Heart left ventricle (tissue), 16 donors: ENCODE data around the gene OGFR. TPM values are rescaled to one million over a fixed set of nuclear protein-coding genes. Genes with fewer than 3 reads are reported as not detected.

Source experiments
- ATAC-seq, 4 donors: fragments of 200-7000 bp; cut with Tn5 transposase; one replicate each; pipeline ENCODE4 v1.9.1; 2020 to 2022; ENCODE audit warnings: moderate library complexity in 4 of 4, mild to moderate bottlenecking in 3 of 4, moderate number of reproducible peaks in 1 of 4
- DNase-seq, 5 donors: peaks; one replicate each; pipeline ENCODE4 v3.0.0-alpha.2; 2020
- H3K27ac ChIP-seq, 12 donors: fragments of 200-600 bp; sonication (generic) in 4 of 12; one replicate each; pipeline versions ENCODE4 v1.5.0 to v1.8.0; 2016 to 2022; ENCODE audit warnings: mild to moderate bottlenecking in 2 of 12
- H3K27me3 ChIP-seq, 9 donors: fragments of 200-600 bp; sonication (generic) in 2 of 9; one replicate each; pipeline versions ENCODE4 v1.5.1 to v1.8.0; 2016 to 2022; ENCODE audit warnings: mild to moderate bottlenecking in 3 of 9
- H3K36me3 ChIP-seq, 9 donors: fragments of 200-600 bp; sonication (generic) in 2 of 9; one replicate each; pipeline versions ENCODE4 v1.5.0 to v1.8.0; 2018 to 2022; ENCODE audit warnings: mild to moderate bottlenecking in 2 of 9
- H3K4me1 ChIP-seq, 12 donors: fragments of 200-600 bp; sonication (generic) in 4 of 12; one replicate each; pipeline versions ENCODE4 v1.5.0 to v1.8.0; 2016 to 2022; ENCODE audit warnings: mild to moderate bottlenecking in 3 of 12
- H3K4me3 ChIP-seq, 12 donors: fragments of 200-600 bp; sonication (generic) in 4 of 12; one replicate each; pipeline versions ENCODE4 v1.5.0 to v1.8.0; 2017 to 2022; ENCODE audit warnings: mild to moderate bottlenecking in 9 of 12, moderate library complexity in 4 of 12
- H3K9me3 ChIP-seq, 12 donors: fragments of 200-600 bp; sonication (generic) in 4 of 12; one replicate each; pipeline versions ENCODE4 v1.5.0 to v1.8.0; 2016 to 2022; ENCODE audit warnings: mild to moderate bottlenecking in 1 of 12
- CTCF ChIP-seq, 12 donors: fragments of 200-600 bp; sonication (generic) in 4 of 12; IDR thresholded peaks; one replicate each; pipeline versions ENCODE4 v1.5.0 to v1.8.0; 2018 to 2022; ENCODE audit warnings: antibody characterized with exemption in 12 of 12, mild to moderate bottlenecking in 5 of 12
- POLR2A ChIP-seq, 2 donors: fragments of 450-650 bp; IDR thresholded peaks; one replicate each; pipeline ENCODE4 v1.6.1; 2017; ENCODE audit warnings: antibody characterized with exemption in 2 of 2, mild to moderate bottlenecking in 2 of 2, moderate library complexity in 2 of 2
- WGBS, 4 donors: extraction: QIAGEN DNeasy Blood & Tissue Kit in 2 of 4; methylation state at CpG; one replicate each; pipeline versions ENCODE4 v1.1.5 to v1.1.7; 2013 to 2018; 5-methylcytosine and 5-hydroxymethylcytosine counted together
- intact Hi-C, 10 donors: fragments of 100-400 bp; cut with DNase I; formaldehyde crosslinking; loops; one replicate each; pipeline versions ENCODE4 v1.11.1 to v1.14.2; 2022
- polyA plus RNA-seq, 2 donors: library from polyadenylated mRNA; stranded (reverse); fragments of 200-250 nt; gene quantifications; one replicate each; pipeline ENCODE4 v1.2.3, GENCODE V29; 2013
- total RNA-seq, 9 donors: library from RNA; depleted of rRNA in 2 of 9; stranded (reverse); fragments of >200 nt in 2 of 9; fragmentation: NEBNext Ultra II Directional in 3 of 9; extraction: Animal tissue kit (Norgen Biotek cat#: 25700) in 3 of 9; gene quantifications; one replicate each; pipeline versions ENCODE4 v1.1.0 to v1.2.4, GENCODE V29; 2016 to 2023
- donor health status: ischemic (EF 13 %, LVEDD 7.1; RV severe dilation, severe dysfunction).
- donor health status: healthy with polysubstance abuse.
- donor health status: DM: no; HTN: yes; CAD: no.
- donor health status: DM: no; HTN: no; CAD: no.
- donor health status: ischemic (EF 25% LVEDD 6.9; RV normal size, moderate dysfunction).
- donor health status: ischemic (EF 25% LVEDD 5.7; RV mildly dilated, moderate dysfunction).
- donor health status: healthy.
- donor health status: DM: yes; HTN: yes; CAD: no.
- donor health status: ischemic (EF 35%, LVEDD 5.7; RV mildly dilated, moderate dysfunction).
- donor health status: nonischemic (EF 11% LVEDD 7.7; RV severe dilation, severe dysfunction).
- donor health status: DM: yes; HTN: yes; CAD: no.
- donor health status: PGD.
- donor health status: ischemic (EF 29% LVEDD 5.4; RV normal size, mild dysfunction).
- donor health status: nonischemic (EF 23%, LVEDD 6.1; RV moderate dilation, normal function).

OGFR gene
- total and polyA plus RNA-seq, 11 donors, result 14.9 to 46.9 (median 21.2) TPM

DNA sequence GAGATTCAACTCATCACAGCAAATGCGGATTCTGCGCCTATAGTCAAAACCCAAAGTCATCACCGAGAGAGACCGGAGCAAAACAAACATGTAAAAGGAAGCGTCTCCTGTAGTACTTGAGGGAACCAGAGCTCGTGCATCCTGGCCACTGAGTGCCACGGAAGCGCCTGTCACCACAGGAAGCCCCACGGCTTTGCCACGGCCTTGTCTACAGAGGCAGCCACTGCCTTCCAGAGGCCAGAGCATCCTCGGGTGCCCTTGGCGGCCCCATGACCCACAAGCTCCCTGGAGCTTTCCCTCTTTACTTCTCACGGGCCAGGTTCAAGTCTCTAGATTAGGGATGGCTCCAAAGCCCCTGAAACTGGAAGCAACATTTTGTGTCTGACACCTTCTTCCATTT, 49.5 kb downstream of the OGFR start:
- Histone ChIP-seq H3K4me3 (no peak overlapping the region), H3K9me3 (no peaks in the 10 kb centered on the region), H3K4me1 (peaks cover 0 to under 1% (median 0%) of the 10 kb centered on the region in 12 donors), H3K27ac (no peak overlapping the region), H3K36me3 (peaks cover 0 to 53% (median 36%) of the 10 kb centered on the region in 9 donors), H3K27me3 (no peaks in the 10 kb centered on the region)
- DNase-seq (no peak), ATAC-seq (no peak)
- no peak for TF ChIP-seq POLR2A (IDR thresholded peaks at IDR 0.05)
- TF ChIP-seq CTCF (IDR thresholded peaks at IDR 0.05), result no peak
- intact Hi-C loops, result no loop called here
- 95 to 98% (median 96%) methylated on average over 12 to 13 of the region's 13 CpGs for WGBS, 4 donors

DNA sequence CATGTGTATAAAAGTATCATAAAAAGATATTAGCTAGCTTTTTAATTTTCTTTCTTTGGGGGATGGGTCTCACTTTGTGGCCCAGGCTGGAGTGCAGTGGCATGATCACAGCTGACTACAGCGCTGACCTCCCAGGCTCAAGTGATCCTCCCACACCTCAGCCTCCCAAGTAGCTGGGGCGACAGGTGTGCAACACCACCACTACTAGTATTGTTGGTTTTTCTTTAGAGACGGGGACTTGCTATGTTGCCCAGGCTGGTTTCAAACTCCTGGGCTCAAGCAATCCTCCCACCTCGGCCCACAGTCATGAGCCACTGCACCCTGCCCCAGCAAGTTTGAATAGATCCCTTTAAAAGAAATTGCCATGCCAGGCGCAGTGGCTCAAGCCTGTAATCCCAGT, 50.5 kb downstream of the OGFR start:
- intact Hi-C loops, result no loop called here
- TF ChIP-seq POLR2A (IDR thresholded peaks at IDR 0.05) (no peak), CTCF (IDR thresholded peaks at IDR 0.05) (no peak)

GRCh38 chr20:62856931-62857619, 52.4 kb downstream of the OGFR start:
- H3K4me3 ChIP-seq, result no peak overlapping the region
- intact Hi-C loops, result no loop called here
- no peaks in the 10 kb centered on the region for H3K9me3 ChIP-seq
- peaks cover 0 to 18% (median 11%) of the 10 kb centered on the region in 12 donors for H3K4me1 ChIP-seq
- TF ChIP-seq CTCF (IDR thresholded peaks at IDR 0.05), result no peak
- no peak for TF ChIP-seq POLR2A (IDR thresholded peaks at IDR 0.05)
- no peak overlapping the region for H3K27ac ChIP-seq
- H3K27me3 ChIP-seq, result no peaks in the 10 kb centered on the region
- WGBS, 4 donors, result 94 to 95% (median 95%) methylated on average over 23 to 25 of the region's 25 CpGs
- ATAC-seq, result no peak
- H3K36me3 ChIP-seq, result peaks cover 0 to 47% (median 36%) of the 10 kb centered on the region in 9 donors
- no peak for DNase-seq

More for the DNA sequence above, 50.5 kb downstream of the OGFR start:
- Histone ChIP-seq H3K9me3 (no peaks in the 10 kb centered on the region), H3K4me3 (no peak overlapping the region), H3K4me1 (peaks cover 0 to 10% (median 4%) of the 10 kb centered on the region in 12 donors), H3K36me3 (peaks cover 0 to 53% (median 36%) of the 10 kb centered on the region in 9 donors), H3K27me3 (no peaks in the 10 kb centered on the region), H3K27ac (no peak overlapping the region)
- WGBS, 4 donors, result 84 to 97% (median 94%) methylated on average over 5 of the region's 5 CpGs
- DNase-seq (no peak), ATAC-seq (no peak)

DNA sequence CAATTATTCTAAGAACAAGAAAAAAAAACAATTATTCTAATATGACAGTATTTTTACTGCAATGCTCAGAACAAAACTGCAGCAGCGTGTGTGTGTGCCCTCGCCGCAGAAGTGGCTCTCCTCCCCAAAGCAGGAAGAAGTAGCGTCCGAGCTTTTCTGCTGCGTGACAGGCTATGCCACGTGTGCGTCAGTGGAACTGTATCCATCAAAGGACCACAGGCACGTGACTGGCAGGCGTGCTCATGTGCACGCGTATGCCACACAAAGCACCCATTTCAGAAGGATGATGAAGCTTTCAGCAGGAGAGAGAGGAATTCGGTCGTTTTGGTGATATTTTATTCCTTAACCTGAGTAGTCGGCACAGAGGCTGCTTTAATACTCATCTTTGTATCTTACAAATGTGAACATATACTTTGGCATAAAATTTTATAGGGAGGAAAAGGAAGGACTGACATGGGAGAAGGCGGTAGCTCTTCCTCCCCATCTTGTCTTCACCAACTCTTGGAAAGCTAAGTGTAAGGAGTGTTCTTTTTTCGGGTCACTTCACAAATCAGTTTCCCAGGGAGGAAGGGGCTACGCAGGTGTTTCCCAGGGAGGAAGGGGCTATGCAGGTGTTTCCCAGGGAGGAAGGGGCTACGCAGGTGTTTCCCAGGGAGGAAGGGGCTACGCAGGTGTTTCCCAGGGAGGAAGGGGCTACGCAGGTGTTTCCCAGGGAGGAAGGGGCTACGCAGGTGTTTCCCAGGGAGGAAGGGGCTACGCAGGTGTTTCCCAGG, 53.6 kb downstream of the OGFR start:
- ATAC-seq (no peak), DNase-seq (no peak)
- H3K27ac ChIP-seq, result no peak overlapping the region
- TF ChIP-seq POLR2A (IDR thresholded peaks at IDR 0.05), result no peak
- no peak for TF ChIP-seq CTCF (IDR thresholded peaks at IDR 0.05)
- H3K4me3 ChIP-seq, result no peak overlapping the region
- H3K4me1 ChIP-seq, result peaks cover 0 to 21% (median 12%) of the 10 kb centered on the region in 12 donors
- intact Hi-C loops, result no loop called here
- WGBS, 4 donors, result 89 to 92% (median 91%) methylated on average over 19 to 21 of the region's 23 CpGs
- H3K27me3 ChIP-seq, result no peaks in the 10 kb centered on the region
- H3K36me3 ChIP-seq, result peaks cover 0 to 40% (median 28%) of the 10 kb centered on the region in 9 donors
- H3K9me3 ChIP-seq, result no peaks in the 10 kb centered on the region
